Activated CD4-positive, alpha-beta T cell treated with anti-CD3 and anti-CD28 coated beads, Interleukin-10, Interleukin-2, amounts not matched to agents 100 ng/mL and 50 ng/mL, durations not matched to agents 16 hours and 8 hours (primary cell): ENCODE results near the gene DOCK1.

ENCODE experiments used
- DNase-seq: peaks from one replicate; pipeline ENCODE4 v3.0.0-alpha.2; 2020

DOCK1 gene

GRCh38 chr10:127013211-127013656 is 108.0 kb downstream of the DOCK1 start:
- no peak for DNase-seq

- DNase-seq = no peak
Measured at GRCh38 chr10:127013691-127014473, 108.7 kb downstream of the DOCK1 start.

- DNase-seq = no peak
Measured at GRCh38 chr10:127014671-127015070, 109.4 kb downstream of the DOCK1 start.

GRCh38 chr10:127015373-127015772 is 110.1 kb downstream of the DOCK1 start:
- no peak for DNase-seq

- DNase-seq = no peak
Measured at GRCh38 chr10:127016331-127016730, 111.1 kb downstream of the DOCK1 start.

- no peak for DNase-seq
Measured at GRCh38 chr10:127017541-127018297, 112.5 kb downstream of the DOCK1 start.

- DNase-seq = no peak
Measured at GRCh38 chr10:127018298-127018650, 113.0 kb downstream of the DOCK1 start.

- DNase-seq = no peak
Measured at GRCh38 chr10:127018766-127019165, 113.5 kb downstream of the DOCK1 start.

GRCh38 chr10:127020260-127020659 is 115.0 kb downstream of the DOCK1 start:
- no peak for DNase-seq

- DNase-seq = no peak
Measured at GRCh38 chr10:127021801-127022200, 116.6 kb downstream of the DOCK1 start.

- no peak for DNase-seq
Measured at GRCh38 chr10:127024685-127025435, 119.6 kb downstream of the DOCK1 start.

GRCh38 chr10:127027786-127028185 is 122.6 kb downstream of the DOCK1 start:
- no peak for DNase-seq

GRCh38 chr10:127028556-127028955 is 123.3 kb downstream of the DOCK1 start:
- no peak for DNase-seq

- no peak for DNase-seq
Measured at GRCh38 chr10:127029061-127029460, 123.8 kb downstream of the DOCK1 start.

- DNase-seq = no peak
Measured at GRCh38 chr10:127033216-127034033, 128.2 kb downstream of the DOCK1 start.

- no peak for DNase-seq
Measured at GRCh38 chr10:127034034-127034633, 128.9 kb downstream of the DOCK1 start.

GRCh38 chr10:127034790-127035189 is 129.6 kb downstream of the DOCK1 start:
- no peak for DNase-seq

- no peak for DNase-seq
Measured at GRCh38 chr10:127035827-127036226, 130.6 kb downstream of the DOCK1 start.

- no peak for DNase-seq
Measured at GRCh38 chr10:127036987-127037386, 131.8 kb downstream of the DOCK1 start.

GRCh38 chr10:127039435-127039834 is 134.2 kb downstream of the DOCK1 start:
- DNase-seq = no peak

- no peak for DNase-seq
Measured at GRCh38 chr10:127040756-127041155, 135.5 kb downstream of the DOCK1 start.

GRCh38 chr10:127041552-127041951 is 136.3 kb downstream of the DOCK1 start:
- DNase-seq = no peak
